TTC549 (cell line): ENCODE results near the gene FSHB.
"Not testable (repeated sequence)": the region's sequence is repeated elsewhere in the genome, so short reads cannot be mapped to it uniquely, and the experiment has no call there.

Source experiments
- FAIRE-seq: peaks from 2 replicates; lab custom pipeline; 2012; peaks lifted over from hg19 to GRCh38; lab: Jason Lieb, UNC

FSHB gene

DNA sequence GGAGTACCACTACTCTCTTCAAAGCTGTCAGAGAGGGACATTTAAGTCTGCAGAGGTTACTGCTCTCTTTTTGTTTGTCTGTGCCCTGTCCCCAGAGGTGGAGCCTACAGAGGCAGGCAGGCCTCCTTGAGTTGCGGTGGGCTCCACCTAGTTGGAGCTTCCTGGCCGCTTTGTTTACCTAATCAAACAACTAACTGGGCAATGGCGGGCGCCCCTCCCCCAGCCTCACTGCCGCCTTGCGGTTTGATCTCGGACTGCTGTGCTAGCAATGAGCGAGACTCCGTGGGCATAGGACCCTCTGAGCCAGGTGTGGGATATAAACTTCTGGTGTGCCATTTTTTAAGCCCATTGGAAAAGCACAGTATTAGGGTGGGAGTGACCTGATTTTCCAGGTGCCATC is 37.8 kb downstream of the FSHB start:
- FAIRE-seq = not testable (repeated sequence)

GRCh38 chr11:30270671-30271070 is 39.9 kb downstream of the FSHB start:
- FAIRE-seq = no peak

DNA sequence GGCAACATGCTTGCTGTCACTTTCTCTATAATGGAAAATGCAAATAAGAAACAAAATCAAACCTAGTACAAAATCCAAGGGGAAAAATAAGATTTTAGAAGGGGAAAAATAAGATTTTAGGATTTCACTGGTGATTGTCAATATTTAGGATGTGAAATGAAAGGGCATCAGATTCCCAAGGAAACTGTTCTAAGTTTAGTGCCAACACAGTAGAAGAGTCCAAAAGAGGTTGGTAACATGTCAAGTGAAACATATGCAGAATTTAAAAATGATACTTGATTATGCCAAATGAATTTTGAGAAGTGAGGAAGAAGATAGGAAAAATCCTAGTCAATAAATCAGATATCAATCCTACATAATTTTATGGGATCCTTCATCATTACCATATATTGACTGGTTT is 46.4 kb downstream of the FSHB start:
- no peak for FAIRE-seq

DNA sequence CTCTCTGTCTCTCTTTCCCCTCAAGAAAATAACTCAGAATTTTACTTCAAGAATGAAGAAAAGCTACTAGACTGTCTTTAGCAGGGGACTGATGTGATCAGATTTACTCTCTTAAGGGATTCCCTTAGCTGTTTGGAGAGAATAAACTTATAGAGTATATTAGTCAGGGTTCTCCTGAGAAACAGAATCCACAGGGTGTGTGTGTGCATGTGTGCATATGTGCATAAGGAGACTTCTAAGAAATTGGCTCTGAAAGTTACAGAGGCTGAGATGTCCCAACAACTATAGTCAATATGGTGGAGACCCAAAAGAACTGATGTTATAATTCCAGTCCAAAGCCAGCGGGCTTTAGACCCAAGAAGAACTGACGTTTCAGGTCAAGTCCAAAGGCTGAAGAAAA is 49.0 kb downstream of the FSHB start:
- no peak for FAIRE-seq

GRCh38 chr11:30281476-30282288 is 50.9 kb downstream of the FSHB start:
- no peak for FAIRE-seq

- FAIRE-seq = no peak
Observed at GRCh38 chr11:30282289-30282631, 51.4 kb downstream of the FSHB start.
